Mucosa of descending colon (tissue), 3 donors: ENCODE data around the gene ABCF2. TPM values are rescaled to one million over a fixed set of nuclear protein-coding genes. Genes with fewer than 3 reads are reported as not detected.
A peak's percentile ranks its signal among the peaks of the same experiment; 100 is the strongest.

Source experiments
- ATAC-seq: fragments of 200-7000 bp; cut with Tn5 transposase; one replicate; pipeline ENCODE4 v1.9.1; 2020; ENCODE audit warnings: mild to moderate bottlenecking, moderate library complexity
- DNase-seq, 3 donors: peaks; one replicate each; pipeline ENCODE4 v3.0.0-alpha.2; 2020
- H3K36me3 ChIP-seq: fragments of 200-600 bp; one replicate; pipeline ENCODE4 v1.8.0; 2021; ENCODE audit warnings: low read depth, mild to moderate bottlenecking
- H3K4me1 ChIP-seq: fragments of 200-600 bp; one replicate; pipeline ENCODE4 v1.8.0; 2021; ENCODE audit warnings: low read depth, mild to moderate bottlenecking
- H3K4me3 ChIP-seq: fragments of 200-600 bp; one replicate; pipeline ENCODE4 v1.8.0; 2021; ENCODE audit warnings: mild to moderate bottlenecking
- H3K9me3 ChIP-seq: fragments of 200-600 bp; one replicate; pipeline ENCODE4 v1.8.0; 2021; ENCODE audit warnings: mild to moderate bottlenecking
- CTCF ChIP-seq: fragments of 200-600 bp; IDR thresholded peaks from one replicate; pipeline ENCODE4 v1.8.0; 2022; ENCODE audit warnings: antibody characterized with exemption, mild to moderate bottlenecking
- intact Hi-C, 2 donors: fragments of 100-400 bp; cut with DNase I in 1 of 2; cut with micrococcal nuclease in 1 of 2; formaldehyde crosslinking; loops; one replicate each; pipeline versions ENCODE4 v1.11.0 to v1.11.1; 2022; cut with DNase I, micrococcal nuclease
- total RNA-seq, 3 donors: library from RNA; stranded (reverse); fragmentation: NEBNext Ultra II Directional in 2 of 3; extraction: Animal tissue kit (Norgen Biotek cat#: 25700) in 2 of 3; gene quantifications; one replicate each; pipeline versions ENCODE4 v1.2.1 to v1.2.4, GENCODE V29; 2021 to 2023
- donor health status: DM: no; HTN: no; CAD: no; lungs with moderate emphysema.
- donor health status: DM: no; HTN: no; CAD: no.
- donor health status: DM: no; HTN: yes; CAD: no.

Gene ABCF2
- total RNA-seq, 3 donors from 2014 or later, result 27.0 to 36.4 (median 28.4) TPM

GRCh38 chr7:151245360-151246101, 18.5 kb upstream of the ABCF2 start:
- Histone ChIP-seq H3K36me3 (no peaks in the 10 kb centered on the region), H3K4me1 (peaks cover 28% of the 10 kb centered on the region), H3K9me3 (no peaks in the 10 kb centered on the region), H3K4me3 (no peak overlapping the region)
- intact Hi-C loops, result no loop called here
- peak; percentile 28 for TF ChIP-seq CTCF
- peak in 2 of 3 donors; percentile 60 to 63 for DNase-seq
- ATAC-seq, result peak; percentile 46

GRCh38 chr7:151244841-151245346, 17.9 kb upstream of the ABCF2 start:
- no peak for TF ChIP-seq CTCF
- Histone ChIP-seq H3K4me1 (peaks cover 28% of the 10 kb centered on the region), H3K4me3 (no peak overlapping the region), H3K9me3 (no peaks in the 10 kb centered on the region), H3K36me3 (no peaks in the 10 kb centered on the region)
- no peak for ATAC-seq
- intact Hi-C loops, result no loop called here
- no peak for DNase-seq

- intact Hi-C loops, result no loop called here
- ATAC-seq (peak; percentile 50), DNase-seq (peak in 2 of 3 donors; percentile 51 to 72)
- Histone ChIP-seq H3K9me3 (no peaks in the 10 kb centered on the region), H3K4me1 (peaks cover 26% of the 10 kb centered on the region), H3K36me3 (no peaks in the 10 kb centered on the region), H3K4me3 (no peak overlapping the region)
- TF ChIP-seq CTCF, result peak; percentile 68
Observed at GRCh38 chr7:151244196-151244840, 17.3 kb upstream of the ABCF2 start.

GRCh38 chr7:151243408-151244195, 16.6 kb upstream of the ABCF2 start:
- DNase-seq (peak in 1 of 3 donors; percentile 32), ATAC-seq (peak; percentile 6)
- H3K4me1 ChIP-seq, result peaks cover 22% of the 10 kb centered on the region
- H3K9me3 ChIP-seq, result no peaks in the 10 kb centered on the region
- no peaks in the 10 kb centered on the region for H3K36me3 ChIP-seq
- no peak for TF ChIP-seq CTCF
- no peak overlapping the region for H3K4me3 ChIP-seq
- intact Hi-C loops, result no loop called here

- no peaks in the 10 kb centered on the region for H3K9me3 ChIP-seq
- H3K4me1 ChIP-seq, result peaks cover 19% of the 10 kb centered on the region
- DNase-seq (no peak), ATAC-seq (no peak)
- intact Hi-C loops, result no loop called here
- no peak overlapping the region for H3K4me3 ChIP-seq
- TF ChIP-seq CTCF, result no peak
- no peaks in the 10 kb centered on the region for H3K36me3 ChIP-seq
Observed at GRCh38 chr7:151243045-151243349, 16.0 kb upstream of the ABCF2 start.
